Measurements from ENCODE around the gene CXorf66. TPM values are rescaled to one million over a fixed set of nuclear protein-coding genes. Genes with fewer than 3 reads are reported as not detected.
"Not testable (repeated sequence)": the region's sequence is repeated elsewhere in the genome, so short reads cannot be mapped to it uniquely, and the experiment has no call there.

CXorf66 gene
- total RNA-seq, 4 donors from 2014 or later, result not detected

DNA sequence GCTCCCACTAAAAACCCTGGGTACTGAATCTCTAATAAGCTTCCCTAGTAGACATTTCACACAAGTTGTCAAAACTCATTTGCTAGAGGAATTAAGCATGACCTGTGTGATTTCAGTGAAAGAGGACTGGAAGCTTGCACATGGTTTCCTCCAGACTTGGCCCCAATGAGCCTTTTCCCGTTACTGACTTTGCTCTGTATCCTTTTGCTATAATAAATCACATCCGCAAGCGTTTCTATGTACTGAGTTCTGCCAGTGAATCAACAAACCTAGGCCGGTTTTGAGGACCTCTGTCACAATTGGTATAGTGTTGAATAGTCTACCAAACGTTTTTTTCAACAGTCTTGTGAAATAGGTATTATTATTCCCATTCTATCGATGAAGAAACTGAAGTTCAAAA is 40.6 kb downstream of the CXorf66 start:
- Histone ChIP-seq H3K36me3 (no peaks in the 10 kb centered on the region), H3K27me3 (no peaks in the 10 kb centered on the region), H3K27ac (no peak overlapping the region), H3K4me1 (peaks cover 0 to under 1% (median 0%) of the 10 kb centered on the region in 4 donors), H3K4me3 (no peak overlapping the region), H3K9me3 (no peaks in the 10 kb centered on the region)
- no peak for TF ChIP-seq CTCF (IDR thresholded peaks at IDR 0.05)
- no peak for TF ChIP-seq POLR2AphosphoS5 (IDR thresholded peaks at IDR 0.05)
- TF ChIP-seq POLR2A (IDR thresholded peaks at IDR 0.05), result no peak
- TF ChIP-seq EP300 (IDR thresholded peaks at IDR 0.05; ENCODE audit: low read depth), result no peak
- in situ Hi-C loops (cut with MboI; ENCODE audit: low pct_ligation_motif_present in 1 of 4, low pct_unique_long_range_greater_than_20kb in 1 of 4, low sequenced_read_pairs in 3 of 4), result no loop called here
- 58% methylated on average over 6 of the region's 6 CpGs; no CpG with 5 or more reads in 1 of the 2 donors for WGBS, 2 donors (ENCODE audit: low coverage in 1 of 2)
- no peak for DNase-seq
- intact Hi-C loops (cut with DNase I; ENCODE audit: low total_unique reads), result no loop called here

GRCh38 chrX:139924069-139924695 is 41.1 kb downstream of the CXorf66 start:
- no peak overlapping the region for H3K27ac ChIP-seq
- no peaks in the 10 kb centered on the region for H3K36me3 ChIP-seq
- TF ChIP-seq EP300 (IDR thresholded peaks at IDR 0.05; ENCODE audit: low read depth) (no peak), POLR2A (IDR thresholded peaks at IDR 0.05) (no peak), POLR2AphosphoS5 (IDR thresholded peaks at IDR 0.05) (no peak), CTCF (IDR thresholded peaks at IDR 0.05) (no peak)
- H3K4me3 ChIP-seq, result no peak overlapping the region
- H3K27me3 ChIP-seq, result no peaks in the 10 kb centered on the region
- WGBS, 2 donors (ENCODE audit: low coverage in 1 of 2), result 55% methylated on average over 5 of the region's 5 CpGs; no CpG with 5 or more reads in 1 of the 2 donors
- no peaks in the 10 kb centered on the region for H3K9me3 ChIP-seq
- no peaks in the 10 kb centered on the region for H3K4me1 ChIP-seq
- in situ Hi-C loops (cut with MboI; ENCODE audit: low pct_ligation_motif_present in 1 of 4, low pct_unique_long_range_greater_than_20kb in 1 of 4, low sequenced_read_pairs in 3 of 4), result no loop called here
- intact Hi-C loops (cut with DNase I; ENCODE audit: low total_unique reads), result no loop called here
- no peak for DNase-seq

- H3K36me3 ChIP-seq; H3K27me3 ChIP-seq; H3K4me1 ChIP-seq; in situ Hi-C loops (cut with MboI; ENCODE audit: low pct_ligation_motif_present in 1 of 4, low pct_unique_long_range_greater_than_20kb in 1 of 4, low sequenced_read_pairs in 3 of 4); H3K27ac ChIP-seq; DNase-seq; H3K4me3 ChIP-seq; H3K9me3 ChIP-seq; intact Hi-C loops (cut with DNase I; ENCODE audit: low total_unique reads): not testable (repeated sequence)
- WGBS, 2 donors (ENCODE audit: low coverage in 1 of 2), result 74% methylated on average over 6 of the region's 6 CpGs; no CpG with 5 or more reads in 1 of the 2 donors
Measured at GRCh38 chrX:139921142-139921541, 44.2 kb downstream of the CXorf66 start.

- WGBS, 2 donors (ENCODE audit: low coverage in 1 of 2), result 71% methylated on average over 1 of the region's 1 CpG; no CpG with 5 or more reads in 1 of the 2 donors
Measured at GRCh38 chrX:139920316-139920715, 45.0 kb downstream of the CXorf66 start.

More at GRCh38 chrX:139920316-139920715, 45.0 kb downstream of the CXorf66 start:
- H3K4me3 ChIP-seq, result no peak overlapping the region
- intact Hi-C loops (cut with DNase I; ENCODE audit: low total_unique reads), result no loop called here
- no peaks in the 10 kb centered on the region for H3K9me3 ChIP-seq
- no peaks in the 10 kb centered on the region for H3K4me1 ChIP-seq
- H3K36me3 ChIP-seq, result no peaks in the 10 kb centered on the region
- H3K27me3 ChIP-seq, result no peaks in the 10 kb centered on the region
- in situ Hi-C loops (cut with MboI; ENCODE audit: low pct_ligation_motif_present in 1 of 4, low pct_unique_long_range_greater_than_20kb in 1 of 4, low sequenced_read_pairs in 3 of 4), result no loop called here
- no peak overlapping the region for H3K27ac ChIP-seq
- DNase-seq, result no peak
- TF ChIP-seq POLR2AphosphoS5 (IDR thresholded peaks at IDR 0.05) (no peak), POLR2A (IDR thresholded peaks at IDR 0.05) (no peak), CTCF (IDR thresholded peaks at IDR 0.05) (no peak), EP300 (IDR thresholded peaks at IDR 0.05; ENCODE audit: low read depth) (no peak)
